NCI-H82 (cell line): ENCODE data around the gene KCTD17.
A peak's percentile ranks its signal among the peaks of the same experiment; 100 is the strongest.

Experiments
- DNase-seq: peaks from one replicate; lab custom pipeline; 2025; lab: John Stamatoyannopoulos, UW

KCTD17 gene

GRCh38 chr22:37021041-37021440, 30.5 kb upstream of the KCTD17 start:
- DNase-seq: no peak

DNA sequence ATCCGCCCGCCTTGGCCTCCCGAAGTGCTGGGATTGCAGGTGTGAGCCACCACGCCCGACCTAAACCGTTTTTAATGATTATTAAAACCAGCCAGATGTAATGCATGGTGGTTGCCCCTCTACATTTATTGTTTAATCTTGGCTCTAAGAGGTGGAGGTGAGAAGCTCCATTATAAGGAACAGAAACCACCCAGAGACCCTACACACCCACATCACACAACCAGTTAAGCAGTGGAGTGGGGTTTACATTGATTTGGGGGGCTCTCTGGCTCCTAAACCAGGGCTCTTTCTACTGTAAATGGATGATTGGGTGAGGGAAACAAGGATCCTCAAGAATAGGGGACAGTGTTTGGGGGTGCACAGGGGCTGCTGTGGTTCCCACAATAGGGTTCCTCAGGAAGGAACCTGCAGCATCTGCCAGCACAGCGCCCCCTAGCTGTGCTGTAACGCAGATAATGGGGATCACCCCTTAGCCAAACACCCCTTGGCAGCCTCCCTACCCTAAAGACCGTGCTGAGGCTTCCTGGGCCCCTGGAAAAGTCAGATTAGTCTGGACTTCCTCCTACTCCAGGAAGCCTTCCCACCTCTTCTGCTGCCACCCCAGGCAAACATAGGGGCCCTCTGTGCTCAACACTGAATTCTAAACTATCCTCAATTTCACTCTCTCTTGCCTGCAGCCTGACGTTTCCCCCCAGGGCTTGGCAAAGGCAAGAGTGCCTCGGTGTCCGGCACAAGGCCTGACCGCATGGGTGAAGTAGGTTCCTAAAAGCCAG, 29.6 kb upstream of the KCTD17 start:
- DNase-seq: peak; percentile 56

- no peak for DNase-seq
Measured at GRCh38 chr22:37022483-37023337, 28.8 kb upstream of the KCTD17 start.

DNA sequence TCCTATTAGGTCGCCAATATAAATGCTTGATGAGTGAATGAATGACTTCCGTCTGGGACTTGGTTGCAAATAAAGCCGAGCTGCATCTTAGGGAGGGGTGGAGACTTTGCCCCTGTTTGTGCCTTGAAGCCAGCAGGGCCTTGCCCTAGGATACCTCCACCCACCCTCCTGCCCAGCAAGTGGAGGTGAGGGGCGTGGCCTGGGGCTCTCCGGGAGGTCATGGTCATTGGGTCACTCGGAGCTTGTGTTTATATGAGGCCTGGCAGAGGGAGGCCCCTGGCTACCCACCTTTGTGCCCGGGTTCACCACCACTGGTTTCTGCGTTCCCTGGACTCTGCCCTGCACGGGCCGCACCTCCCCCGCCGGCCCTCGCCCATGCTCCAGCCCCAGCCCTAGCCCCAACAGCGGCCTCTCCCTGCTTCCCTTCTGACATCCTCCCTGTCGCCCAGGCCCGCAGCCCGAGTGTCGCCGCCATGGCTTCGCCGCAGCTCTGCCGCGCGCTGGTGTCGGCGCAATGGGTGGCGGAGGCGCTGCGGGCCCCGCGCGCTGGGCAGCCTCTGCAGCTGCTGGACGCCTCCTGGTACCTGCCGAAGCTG, 27.7 kb upstream of the KCTD17 start:
- DNase-seq: no peak

- DNase-seq: no peak
Measured at GRCh38 chr22:37024339-37025157, 27.0 kb upstream of the KCTD17 start.

DNA sequence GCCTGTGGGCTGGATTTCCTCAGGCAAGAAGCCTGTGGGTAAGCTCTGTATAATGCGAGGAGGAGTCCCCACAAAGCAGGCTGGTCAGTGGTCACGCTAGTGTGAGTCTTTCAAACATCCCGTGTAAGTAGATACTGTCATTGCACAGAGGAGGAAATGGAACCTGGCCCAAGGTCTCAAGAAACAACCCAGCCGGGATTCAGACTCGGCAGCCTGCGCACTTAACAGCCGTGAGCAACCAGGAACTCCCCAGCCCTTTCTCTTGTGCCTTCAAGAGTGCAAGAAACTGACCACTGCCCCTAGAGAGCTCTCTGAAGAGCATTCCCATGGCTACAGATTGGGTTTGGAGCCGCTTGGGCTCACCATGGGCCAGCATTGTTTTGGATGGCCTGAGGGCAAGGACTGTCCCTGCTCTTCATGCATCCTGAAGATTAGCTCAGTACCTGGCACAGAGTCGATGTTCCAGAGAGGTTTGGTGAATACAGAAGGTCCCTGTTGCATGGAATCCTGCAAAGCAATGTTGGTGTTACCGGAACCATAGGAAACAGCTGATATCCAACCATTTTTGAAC, 26.0 kb upstream of the KCTD17 start:
- no peak for DNase-seq

DNA sequence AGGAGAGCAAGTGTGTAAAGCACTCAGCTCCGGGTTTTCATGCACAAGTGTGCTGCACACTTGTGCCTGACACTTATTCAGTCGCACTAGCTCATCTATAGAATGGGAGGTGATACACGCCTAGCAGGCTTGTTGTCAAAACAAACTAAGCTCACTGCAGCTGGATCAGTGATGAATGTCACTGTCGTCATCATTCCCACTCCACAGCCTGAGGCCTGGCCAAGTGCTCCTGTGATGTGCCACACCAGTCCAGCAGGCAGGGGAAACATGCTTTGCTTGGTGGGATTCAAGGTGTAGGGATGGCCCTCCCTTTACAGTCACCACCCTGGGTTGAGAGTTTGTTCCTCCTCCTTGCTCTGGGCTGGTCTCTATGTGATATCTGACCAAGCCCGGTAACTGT, 25.2 kb upstream of the KCTD17 start:
- no peak for DNase-seq

GRCh38 chr22:37027556-37027955, 24.0 kb upstream of the KCTD17 start:
- no peak for DNase-seq

DNA sequence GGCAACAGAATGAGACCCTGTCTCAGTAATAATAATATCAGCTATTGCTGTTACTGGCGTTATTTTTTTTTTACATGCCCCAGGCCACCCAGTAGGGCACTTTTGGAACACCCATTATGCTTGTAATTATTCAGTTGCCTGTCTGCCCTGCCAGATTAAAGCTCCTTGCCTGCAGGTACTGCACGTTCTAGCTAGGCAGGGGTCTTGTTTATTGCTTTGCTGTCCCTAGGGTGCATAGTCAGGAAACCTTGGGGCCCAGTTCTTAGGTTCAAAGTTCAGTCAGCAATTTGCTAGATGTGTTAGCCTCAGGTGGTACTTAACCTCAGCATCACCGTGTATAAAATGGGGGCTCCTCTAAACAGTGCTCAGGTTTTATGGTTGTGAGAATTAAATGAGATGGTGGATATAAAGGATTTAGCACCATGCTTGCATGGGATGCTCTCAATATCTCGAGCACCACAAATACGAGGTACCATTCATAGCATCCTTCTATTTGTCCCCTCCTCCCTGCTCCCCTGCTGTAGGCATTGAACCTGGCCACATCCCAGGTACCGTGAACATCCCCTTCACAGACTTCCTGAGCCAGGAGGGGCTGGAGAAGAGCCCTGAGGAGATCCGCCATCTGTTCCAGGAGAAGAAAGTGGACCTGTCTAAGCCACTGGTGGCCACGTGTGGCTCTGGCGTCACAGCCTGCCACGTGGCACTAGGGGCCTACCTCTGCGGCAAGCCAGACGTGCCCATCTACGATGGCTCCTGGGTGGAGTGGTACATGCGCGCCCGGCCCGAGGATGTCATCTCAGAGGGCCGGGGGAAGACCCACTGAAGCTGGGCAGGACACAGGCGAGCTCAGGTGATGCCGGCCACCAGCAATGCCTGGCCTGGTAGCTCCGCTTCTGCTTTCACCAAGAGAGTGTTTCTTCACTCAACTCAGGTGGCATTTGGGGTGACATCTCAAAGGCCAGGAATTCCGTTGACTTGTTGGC, 22.6 kb upstream of the KCTD17 start:
- no peak for DNase-seq

DNA sequence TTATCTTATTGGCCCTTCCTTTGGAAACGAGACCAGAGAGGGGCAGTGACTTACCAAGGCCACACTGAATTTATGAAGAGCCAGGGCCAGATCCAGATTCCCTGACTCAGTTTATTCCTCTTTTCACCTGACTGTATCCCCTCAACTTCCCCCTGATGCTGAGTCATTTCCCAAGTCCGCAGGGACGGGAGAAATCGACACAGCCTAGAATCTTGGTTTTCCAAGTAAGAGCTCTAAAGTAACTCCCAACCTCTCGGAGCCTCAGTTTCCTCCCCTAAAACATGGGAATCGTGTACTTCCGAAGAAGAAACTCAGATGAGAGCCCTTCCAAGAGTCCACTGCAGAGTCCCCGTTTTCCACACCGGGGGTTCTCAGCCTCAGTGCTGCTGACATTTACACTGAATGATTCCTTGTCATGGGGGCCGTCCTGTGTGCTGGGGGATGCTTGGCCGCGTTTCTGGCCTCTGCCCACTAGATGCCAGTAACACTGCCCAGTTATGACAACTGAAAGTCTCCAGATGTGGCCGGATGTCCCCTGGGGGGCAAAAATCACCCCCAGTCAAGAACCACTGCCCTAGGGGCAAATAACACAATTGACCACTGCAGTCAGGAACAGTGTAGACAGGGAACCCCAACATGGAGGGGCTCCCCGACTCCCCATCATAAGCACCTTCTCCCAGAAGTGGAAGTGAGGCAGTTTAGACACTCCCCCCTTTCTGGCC, 20.8 kb upstream of the KCTD17 start:
- DNase-seq: no peak

- no peak for DNase-seq
Measured at GRCh38 chr22:37032134-37032534, 19.4 kb upstream of the KCTD17 start.

DNA sequence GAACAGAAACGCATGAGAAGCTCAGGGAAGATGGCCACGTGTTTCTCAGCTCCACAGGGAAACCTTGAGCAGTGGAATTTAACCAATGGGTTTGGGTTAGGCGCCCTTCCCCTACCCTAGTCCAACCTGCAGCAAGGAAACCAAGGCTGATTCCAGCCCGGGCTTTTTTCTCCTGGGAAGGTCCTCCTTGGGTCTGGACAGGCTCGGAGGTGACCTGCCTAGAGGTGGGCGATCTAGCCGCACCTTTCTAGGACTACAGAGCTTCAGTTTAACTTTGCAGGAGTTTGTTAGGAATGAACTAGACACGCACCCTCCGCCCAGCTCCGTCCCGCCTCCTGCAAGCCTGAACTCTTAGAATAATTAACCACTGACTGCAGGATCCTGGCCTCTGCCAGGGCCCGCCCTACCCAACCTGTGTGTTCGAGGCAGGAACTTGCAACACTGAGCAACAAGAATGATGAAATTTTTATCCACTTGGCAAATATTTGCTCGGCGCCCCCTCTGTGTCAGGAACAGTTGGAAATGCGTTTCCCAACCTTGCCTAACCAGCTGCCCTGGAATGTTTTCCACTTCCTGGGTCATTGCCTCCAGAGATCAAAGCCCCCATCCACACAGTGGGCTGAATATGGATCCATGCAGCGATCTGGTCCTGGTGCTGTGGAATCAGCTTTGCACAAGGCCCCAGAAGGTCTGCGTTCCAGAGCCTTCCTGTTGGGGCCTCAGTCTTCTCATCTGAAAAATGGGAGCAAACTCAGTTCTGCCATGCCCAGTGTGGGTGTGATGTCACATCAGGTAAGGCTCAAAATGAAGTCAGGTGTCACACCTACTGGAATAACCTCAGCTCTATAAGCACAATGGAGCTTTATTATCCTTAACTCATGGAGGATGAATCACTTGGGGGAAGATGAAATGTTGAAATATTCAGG, 18.7 kb upstream of the KCTD17 start:
- DNase-seq: no peak

- DNase-seq: no peak
Measured at GRCh38 chr22:37033605-37034430, 17.7 kb upstream of the KCTD17 start.

- DNase-seq: no peak
Measured at GRCh38 chr22:37036655-37037377, 14.7 kb upstream of the KCTD17 start.

DNA sequence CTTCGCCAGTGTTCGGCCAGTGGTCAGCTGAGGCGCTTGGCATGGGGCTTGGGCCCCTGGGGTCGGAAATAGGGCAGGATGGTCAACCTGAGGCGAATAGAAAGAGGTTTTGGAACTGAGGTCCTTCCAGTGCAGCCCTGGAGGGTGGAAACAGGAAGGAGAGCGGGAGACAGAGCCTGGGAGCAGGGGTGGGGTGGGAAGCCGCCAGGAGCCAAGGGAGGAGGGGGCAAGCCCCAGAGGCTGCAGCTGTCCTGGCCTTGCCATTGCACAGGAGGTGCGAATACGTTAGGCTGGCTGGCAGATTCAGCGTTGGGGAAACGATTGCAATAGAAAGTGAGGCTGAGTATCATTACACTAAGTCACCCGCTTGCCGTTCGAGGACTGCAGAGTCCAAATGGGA, 13.9 kb upstream of the KCTD17 start:
- DNase-seq: no peak

- DNase-seq: no peak
Measured at GRCh38 chr22:37039466-37039865, 12.1 kb upstream of the KCTD17 start.

DNA sequence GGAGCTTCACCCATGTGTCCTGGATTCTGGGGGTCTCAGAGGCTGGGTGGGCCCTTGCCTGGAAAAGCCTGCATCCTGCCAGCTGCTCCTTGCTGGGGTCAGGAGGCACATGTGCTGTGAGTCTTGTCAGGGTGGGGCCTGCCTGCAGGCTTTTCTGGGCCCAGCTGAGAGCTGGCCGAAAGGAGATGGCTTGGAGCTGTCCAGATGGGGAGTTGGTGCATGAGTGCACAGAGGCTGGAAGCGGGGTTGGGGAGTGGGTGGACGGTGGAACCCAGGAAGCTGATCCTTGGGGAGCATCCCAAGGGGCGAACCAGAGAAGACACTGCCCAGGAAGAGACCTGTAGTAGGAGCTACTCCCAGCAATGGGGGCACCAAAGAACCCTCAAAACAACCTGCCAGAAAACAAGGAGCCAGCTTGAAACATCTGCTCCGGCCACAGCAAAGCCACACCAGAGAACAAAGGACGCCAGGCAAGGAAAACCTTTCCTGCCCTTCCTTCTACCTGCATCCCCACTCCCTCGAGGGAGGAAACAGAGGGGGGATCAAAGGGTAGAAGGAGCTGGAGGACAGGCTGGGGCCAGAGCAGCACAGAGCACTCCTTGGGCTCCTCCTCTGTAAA, 8.2 kb upstream of the KCTD17 start:
- no peak for DNase-seq
